Uterus (tissue), 2 donors: Measurements from ENCODE around the gene GGACT.

Source experiments
- CTCF ChIP-seq, 4 experiments: fragments of 200-600 bp in 2 of 4; fragments of 450-650 bp in 2 of 4; sonication (generic) in 2 of 4; IDR thresholded peaks; one replicate each; pipeline ENCODE4 v1.5.1; 2016 to 2019; ENCODE audit warnings: antibody characterized with exemption in 4 of 4, mild to moderate bottlenecking in 2 of 4, moderate library complexity in 1 of 4
- POLR2A ChIP-seq, 2 donors: fragments of 450-650 bp; IDR thresholded peaks; one replicate each; pipeline ENCODE4 v1.6.1; 2016; ENCODE audit warnings: antibody characterized with exemption in 2 of 2, mild to moderate bottlenecking in 1 of 2, moderate library complexity in 1 of 2

GRCh38 chr13:100532090-100532766, 56.4 kb downstream of the GGACT start:
- no peak for TF ChIP-seq CTCF (IDR thresholded peaks at IDR 0.05)
- TF ChIP-seq POLR2A (IDR thresholded peaks at IDR 0.05): no peak
